HuH-7.5 (cell line): ENCODE results near the gene P2RX2.

ENCODE experiments used
- DNase-seq: peaks from one replicate; pipeline ENCODE4 v3.0.0; 2011; ENCODE audit warnings: low spot score

P2RX2 gene

DNA sequence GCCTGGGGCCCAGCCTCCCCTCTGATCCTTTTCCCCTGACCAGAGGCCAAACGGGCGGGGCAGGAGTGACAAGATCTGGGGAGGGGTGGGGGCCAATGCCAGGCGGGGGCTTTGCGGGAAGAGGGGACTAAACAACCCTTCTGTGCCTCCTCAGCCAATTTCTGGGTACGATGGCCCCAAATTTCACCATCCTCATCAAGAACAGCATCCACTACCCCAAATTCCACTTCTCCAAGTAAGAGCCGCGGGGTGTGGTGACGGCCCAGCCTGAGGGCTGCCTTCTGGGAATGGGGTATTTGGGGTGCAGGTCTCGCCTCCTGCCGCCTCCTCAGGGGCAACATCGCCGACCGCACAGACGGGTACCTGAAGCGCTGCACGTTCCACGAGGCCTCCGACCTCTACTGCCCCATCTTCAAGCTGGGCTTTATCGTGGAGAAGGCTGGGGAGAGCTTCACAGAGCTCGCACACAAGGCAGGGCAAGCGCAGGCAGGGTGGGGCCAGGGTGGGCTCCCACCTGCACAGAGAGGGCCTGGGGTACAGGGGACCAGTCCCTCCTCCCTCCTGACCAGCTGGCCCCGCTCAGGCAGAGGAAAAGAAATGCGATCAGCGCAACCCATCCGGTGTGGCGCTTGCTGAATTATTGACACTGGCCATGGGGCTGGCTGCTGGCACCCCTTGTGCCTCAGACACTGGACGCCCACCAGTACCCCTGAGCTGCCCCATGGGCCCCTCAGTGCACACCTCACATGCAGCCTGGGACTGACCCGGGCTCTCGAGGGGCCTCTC lies 1.7 kb downstream of the P2RX2 start:
- no peak for DNase-seq

DNA sequence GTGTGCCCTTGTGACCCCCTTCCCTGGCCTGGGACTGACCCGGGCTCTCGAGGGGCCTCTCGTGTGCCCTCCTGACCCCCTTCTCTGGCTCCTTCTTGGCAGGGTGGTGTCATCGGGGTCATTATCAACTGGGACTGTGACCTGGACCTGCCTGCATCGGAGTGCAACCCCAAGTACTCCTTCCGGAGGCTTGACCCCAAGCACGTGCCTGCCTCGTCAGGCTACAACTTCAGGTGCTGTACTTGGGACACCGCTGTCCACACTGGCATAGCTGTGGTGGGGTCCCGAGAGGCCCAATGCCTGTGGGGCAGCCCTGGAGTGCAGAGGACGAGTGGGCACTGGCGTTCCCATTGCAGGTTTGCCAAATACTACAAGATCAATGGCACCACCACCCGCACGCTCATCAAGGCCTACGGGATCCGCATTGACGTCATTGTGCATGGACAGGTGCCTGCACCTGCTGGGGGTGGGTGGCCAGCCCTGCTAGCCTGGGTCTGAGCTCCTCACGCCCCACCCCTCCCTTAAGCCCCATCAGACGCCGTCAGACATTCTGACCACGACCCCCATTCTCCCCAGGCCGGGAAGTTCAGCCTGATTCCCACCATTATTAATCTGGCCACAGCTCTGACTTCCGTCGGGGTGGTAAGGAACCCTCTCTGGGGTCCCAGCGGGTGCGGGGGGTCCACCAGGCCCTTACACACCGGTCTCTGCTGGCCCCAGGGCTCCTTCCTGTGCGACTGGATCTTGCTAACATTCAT lies 2.5 kb downstream of the P2RX2 start:
- no peak for DNase-seq

DNA sequence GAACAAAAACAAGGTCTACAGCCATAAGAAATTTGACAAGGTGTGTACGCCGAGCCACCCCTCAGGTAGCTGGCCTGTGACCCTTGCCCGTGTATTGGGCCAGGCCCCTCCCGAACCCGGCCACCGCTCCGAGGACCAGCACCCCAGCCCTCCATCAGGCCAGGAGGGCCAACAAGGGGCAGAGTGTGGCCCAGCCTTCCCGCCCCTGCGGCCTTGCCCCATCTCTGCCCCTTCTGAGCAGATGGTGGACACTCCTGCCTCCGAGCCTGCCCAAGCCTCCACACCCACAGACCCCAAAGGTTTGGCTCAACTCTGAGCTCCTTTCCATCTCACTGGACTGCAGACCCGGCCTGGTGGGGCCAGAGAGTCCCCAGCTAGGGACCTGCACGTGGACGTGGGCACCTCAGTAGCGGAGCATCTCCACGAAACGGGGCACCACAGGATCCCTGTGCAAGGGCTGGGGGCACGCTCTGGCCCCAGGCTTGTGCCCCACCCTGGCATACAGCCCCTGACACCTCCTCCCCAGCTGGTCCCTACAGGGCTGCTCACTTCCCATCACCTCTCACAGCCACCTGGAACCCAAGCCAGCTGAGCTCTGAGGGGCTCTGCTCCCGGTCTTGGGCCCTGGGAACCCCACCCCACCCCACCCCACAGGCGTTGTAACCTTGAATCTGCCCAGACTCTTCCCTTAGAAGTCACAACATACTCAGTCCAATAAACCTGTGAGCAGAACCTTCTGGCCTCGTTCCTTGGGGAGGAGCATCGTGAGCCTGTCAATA lies 3.3 kb downstream of the P2RX2 start:
- no peak for DNase-seq

DNA sequence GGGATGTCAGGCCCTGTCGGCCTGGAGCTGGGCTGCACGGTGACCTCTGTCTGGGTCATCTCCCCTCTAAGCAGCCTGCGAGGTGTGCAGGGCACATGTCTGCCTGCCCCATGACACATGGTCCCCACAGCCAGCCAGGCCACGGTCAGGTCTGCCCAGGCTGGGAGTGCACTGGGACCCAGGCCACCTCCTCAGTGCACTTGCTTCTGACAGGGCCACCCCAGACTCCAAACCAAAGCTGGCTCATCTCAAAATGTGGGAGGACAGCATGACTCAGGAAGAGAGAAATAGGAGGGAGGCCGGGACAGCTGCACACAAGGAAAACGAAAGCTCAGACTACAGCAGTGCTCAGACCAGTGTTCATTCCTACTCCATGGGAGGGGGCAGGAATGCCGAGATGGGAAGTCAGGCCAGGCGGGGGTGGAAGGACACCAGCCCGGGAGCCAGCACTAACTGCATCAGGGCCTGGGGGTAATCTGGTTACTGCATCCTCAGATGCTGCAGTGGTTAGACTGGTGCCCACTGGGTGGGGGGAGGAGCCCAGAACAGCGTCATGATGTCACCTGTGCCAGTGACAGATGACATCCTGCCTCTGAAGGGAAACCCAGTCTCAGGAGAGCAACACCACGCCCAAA lies 4.0 kb downstream of the P2RX2 start:
- no peak for DNase-seq

DNA sequence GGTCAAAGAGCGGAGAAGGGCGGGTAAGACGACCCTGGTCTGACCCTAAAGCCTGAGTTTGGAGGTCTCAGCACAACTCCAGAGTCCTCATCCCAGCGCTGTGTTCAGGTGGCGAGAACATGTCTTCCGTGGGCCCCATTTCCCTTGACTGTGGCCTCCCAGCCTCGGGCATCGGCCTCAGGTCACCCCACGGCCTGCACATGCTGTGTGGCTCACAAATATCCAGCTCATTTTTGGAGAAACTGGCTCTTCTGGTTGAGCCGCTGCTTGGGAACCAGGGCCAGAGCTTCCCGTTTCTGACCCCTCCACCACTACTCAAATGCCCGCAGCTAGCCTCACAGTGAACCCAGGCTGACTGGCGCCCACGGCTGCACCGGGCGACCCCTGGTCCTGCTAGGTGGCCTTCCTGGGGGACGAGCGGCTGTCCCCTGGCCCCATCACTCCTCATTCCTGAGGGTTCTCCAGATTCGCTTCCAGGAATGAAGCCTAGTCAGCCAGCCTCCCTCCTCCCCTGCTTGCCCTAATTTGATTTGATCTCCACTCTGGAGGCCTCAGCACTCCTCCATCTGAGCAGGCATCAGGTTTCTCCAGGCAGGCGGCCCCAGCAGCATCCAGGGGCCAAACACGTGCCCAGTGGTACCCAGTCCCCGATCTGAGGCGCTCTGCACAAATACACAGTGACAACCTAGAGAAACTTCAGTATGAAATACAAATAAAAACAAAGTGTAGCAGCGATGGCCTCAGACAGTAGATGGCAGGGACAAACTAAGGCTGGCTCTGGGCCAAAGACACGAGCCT lies 4.7 kb downstream of the P2RX2 start:
- DNase-seq: no peak

DNA sequence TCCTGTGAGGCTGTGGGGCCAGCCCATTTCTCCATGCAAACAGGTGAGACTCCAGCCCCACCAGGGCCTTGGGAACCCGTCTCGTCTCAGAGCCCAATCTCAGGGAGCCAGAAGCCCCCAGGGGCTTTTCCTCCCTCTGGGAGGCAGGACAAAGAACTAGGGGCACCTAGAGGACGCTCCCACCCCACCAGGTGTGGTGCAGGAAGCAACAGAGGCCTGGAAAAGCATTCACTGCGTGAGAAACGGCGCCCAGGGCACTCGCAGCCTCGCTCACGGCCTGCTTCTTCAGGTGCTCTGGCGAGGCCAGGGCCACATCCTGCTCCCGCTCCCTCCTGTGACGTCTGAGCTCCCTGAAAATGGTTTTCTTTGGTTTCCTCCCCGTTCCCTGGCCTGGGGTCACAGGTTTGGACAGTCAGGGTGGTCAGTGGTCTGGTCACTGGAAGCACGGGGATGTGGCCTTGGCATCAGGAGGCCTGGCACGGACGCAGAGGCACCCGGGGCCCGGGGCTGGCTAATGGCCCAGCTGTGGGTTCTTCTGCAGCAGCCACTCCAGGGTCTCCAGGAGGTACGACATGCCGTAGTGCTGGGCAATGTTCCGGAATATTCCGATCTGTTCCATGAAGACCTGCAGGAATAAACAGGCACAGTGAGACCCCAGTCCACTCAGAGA lies 5.7 kb downstream of the P2RX2 start:
- DNase-seq: no peak

DNA sequence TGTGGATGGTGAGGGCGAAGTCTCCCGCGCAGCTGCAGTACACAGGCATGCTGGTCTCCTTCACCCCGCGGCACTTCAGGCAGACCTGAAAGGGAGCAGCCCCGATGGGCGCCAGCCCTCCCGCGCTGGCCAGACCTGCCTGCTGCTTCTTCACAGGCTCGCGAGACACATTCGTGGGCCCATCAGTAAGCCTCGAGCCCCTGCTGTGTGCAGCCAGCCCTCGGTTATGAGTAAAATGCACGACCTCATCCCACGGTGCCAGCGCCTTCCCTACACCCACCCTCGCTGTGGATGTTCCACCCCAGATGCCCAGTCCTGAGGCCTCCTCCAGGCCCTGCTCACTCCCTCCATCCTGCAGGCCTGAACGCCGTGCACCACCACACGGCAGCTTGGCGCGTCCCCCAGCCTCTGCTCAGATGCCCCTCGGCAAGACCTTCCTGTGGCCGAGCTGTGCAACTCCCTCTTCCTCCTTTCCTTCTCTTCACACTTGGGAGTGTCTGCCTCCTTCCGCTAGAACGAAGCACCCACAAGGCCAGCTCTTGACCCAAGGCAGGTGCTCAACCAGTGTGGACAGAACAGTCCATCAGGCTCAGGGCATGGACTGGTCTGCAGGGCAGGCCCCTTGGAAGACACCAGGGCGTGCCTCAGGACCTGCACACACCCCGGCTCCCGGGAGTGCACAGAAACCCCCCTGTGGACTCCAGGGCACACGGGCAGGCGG lies 6.5 kb downstream of the P2RX2 start:
- DNase-seq: no peak

DNA sequence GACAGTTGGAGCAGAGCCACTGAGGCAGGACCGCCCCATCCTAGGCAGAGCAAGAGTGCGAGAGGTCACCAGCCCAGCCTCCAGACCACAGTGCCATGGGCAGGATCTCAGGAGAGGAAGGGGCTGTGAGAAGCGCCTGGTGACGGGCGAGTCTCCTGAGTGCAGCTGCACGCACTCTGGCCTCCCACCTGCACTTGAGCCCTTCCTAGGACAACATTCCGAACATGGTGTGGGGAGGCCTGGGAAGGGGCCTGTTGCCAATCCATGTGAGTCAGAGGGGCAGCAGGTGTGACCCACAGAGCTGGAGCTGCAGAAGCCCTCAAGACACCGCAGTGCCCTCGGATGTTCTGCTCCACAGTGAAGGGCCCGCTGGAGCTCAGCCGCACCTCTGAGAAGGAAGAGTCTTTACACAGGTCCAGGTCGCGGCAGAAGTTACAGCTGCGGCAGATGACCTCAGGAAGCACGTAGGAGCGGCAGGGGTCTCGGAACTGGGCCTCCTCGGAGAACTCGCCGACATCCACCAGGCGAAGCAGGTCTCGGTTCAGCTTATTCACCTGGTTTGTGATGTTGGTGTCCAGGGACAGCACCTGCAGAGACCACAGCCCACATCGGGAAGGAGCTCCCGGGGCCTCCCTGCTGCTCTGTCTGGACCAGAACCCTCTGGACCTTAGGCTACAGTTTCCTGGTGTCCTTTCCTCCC lies 7.3 kb downstream of the P2RX2 start:
- no peak for DNase-seq

DNA sequence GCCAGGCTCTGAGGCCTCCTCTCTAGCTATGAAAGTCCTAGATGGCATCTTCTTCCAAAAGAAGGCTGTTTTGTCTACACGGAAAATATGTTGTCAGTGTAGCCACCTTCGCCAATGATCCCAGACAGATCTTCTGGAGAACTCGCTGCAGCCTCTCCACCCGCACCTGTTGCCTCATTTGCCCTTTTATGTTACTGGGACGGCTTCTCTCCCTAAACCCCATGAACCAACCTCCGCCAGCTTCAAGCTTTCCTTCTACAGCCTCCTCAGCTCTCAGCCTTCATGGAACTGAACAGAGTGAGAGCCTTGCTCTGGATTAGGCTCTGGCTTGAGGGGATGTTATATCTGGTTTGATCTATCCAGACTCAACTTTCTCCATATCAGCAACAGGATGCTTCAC lies 10.8 kb downstream of the P2RX2 start:
- no peak for DNase-seq

DNA sequence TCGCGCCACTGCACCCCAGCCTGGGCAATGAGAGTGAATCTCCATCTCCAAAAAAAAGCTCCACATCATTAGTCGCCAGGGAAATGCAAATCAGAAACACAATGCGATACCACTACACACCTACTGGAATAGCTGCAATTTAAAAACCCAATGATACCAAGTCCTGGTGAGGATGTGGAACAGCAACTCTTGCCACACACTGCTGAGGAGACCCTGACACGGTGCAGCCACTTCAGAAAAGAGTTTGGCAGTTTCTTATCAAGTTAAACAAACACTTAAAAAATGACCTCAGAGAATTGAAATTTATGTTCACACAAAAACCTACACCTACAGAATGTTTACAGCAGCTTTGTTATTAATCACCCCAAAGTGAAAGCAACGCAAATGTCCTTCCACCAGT lies 12.1 kb downstream of the P2RX2 start:
- no peak for DNase-seq

DNA sequence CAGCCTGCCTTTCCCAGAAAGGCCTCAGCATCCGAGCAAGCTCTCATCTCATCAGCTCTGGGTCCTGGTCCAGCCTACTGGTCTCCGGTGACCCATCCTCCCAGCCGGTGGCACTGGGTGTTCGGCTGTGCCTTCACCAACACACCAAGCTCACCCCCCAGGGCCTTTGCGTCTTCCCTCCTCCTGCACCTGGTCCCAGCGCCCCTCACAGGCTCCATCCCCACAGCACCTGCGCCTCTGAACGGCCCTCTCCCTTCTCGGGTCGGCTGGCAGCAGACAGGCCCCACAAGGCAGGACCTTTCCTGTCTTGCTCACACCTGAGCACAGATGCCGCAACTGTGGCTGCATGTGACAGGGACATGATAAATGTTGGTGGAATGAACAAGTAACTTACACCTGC lies 13.1 kb downstream of the P2RX2 start:
- no peak for DNase-seq

DNA sequence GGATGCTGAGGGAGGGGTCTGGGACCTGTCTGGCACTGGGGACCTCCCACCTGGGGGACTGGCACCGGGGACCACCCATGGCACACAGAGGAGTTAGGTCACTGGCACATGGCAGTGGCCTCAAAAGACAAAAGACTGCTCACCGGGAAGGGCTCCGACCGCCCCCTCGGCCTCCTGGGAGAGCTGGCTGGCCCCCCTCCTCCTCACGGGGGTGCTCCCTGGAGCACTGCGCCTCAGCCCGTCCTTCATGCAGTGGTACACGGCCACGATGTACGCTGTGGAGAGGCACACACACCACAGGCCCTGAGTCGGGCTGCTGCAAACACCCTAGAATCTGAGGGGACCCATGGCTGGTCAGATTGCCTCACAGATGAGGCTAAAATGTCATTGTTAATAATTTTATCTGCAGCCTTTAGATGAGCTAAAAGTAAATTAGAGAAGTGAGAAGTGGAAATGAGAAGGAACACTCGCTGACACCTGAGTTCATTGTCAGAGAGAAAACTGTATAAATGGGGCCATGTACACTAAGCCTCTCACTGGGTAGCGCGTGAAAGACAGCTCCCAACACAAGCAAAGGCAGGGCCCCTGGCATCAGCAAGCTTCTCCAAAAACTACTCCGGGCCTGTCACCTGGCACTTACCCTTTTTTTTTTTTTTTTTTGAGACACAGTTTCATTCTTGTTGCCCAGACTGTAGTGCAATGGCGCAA lies 14.1 kb downstream of the P2RX2 start:
- no peak for DNase-seq

DNA sequence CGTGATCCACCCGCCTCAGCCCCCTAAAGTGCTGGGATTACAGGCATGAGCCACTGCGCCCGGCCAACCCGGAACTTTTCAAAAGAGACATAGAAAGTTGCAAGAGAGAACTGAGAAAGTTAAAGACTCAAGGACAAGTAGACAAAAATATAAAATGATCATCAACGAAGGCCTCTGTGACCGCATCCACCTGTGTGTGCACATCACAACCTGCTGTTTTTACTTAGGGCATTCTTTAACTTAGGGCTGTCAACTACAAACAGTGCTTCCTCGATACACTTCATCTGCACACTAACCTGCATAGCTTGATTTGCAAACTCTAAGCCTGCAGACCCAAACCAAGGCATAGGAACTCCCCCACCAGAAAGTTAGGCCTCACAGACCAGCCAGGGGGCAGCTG lies 14.8 kb downstream of the P2RX2 start:
- DNase-seq: no peak

DNA sequence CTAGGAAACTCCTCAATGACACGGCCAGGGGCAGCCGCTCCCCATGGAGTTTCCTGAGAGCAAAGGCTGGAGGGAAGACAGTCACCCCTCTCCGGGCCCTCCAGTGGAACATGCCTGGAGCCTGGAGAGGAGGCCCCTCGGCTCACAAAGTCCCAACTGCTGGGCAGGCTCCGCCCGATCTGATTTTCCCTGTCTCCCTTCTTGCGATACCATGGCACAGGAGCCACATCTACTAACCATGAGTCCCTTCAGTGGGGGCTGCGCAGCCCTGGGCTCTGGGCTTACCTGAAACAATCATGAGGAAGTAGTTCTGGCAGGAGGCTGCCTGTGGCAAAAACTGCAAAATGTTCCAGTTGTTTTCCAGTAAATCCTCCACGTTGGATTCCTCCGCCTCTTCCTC lies 15.3 kb downstream of the P2RX2 start:
- DNase-seq: no peak

DNA sequence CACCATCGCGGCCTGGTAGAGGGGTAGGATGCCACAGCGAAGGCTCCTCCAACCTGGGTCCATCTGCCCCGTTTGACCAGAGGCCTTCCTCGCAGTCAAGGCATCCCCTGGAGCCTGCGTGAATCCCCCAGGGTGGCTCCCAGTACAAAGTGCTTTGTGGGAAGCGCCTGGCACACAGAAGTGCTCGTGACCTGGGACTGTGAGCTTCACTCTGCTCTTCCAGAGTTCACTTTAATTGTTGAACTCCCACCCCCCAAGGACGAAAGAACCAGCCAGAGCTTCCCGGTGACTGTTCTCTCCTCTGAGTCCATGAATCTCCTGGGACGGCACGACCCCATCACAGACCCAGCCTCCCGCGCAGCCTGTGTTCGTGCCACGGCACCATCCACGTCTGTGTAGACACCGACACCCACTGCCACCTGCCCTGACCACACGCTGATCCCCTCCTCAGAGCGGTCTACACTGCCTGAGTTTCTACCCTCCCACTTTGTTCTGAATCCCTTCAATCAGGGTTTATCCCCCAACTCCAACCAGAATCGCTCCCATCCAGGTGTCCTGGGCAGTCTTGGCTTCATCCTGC lies 15.9 kb downstream of the P2RX2 start:
- no peak for DNase-seq

DNA sequence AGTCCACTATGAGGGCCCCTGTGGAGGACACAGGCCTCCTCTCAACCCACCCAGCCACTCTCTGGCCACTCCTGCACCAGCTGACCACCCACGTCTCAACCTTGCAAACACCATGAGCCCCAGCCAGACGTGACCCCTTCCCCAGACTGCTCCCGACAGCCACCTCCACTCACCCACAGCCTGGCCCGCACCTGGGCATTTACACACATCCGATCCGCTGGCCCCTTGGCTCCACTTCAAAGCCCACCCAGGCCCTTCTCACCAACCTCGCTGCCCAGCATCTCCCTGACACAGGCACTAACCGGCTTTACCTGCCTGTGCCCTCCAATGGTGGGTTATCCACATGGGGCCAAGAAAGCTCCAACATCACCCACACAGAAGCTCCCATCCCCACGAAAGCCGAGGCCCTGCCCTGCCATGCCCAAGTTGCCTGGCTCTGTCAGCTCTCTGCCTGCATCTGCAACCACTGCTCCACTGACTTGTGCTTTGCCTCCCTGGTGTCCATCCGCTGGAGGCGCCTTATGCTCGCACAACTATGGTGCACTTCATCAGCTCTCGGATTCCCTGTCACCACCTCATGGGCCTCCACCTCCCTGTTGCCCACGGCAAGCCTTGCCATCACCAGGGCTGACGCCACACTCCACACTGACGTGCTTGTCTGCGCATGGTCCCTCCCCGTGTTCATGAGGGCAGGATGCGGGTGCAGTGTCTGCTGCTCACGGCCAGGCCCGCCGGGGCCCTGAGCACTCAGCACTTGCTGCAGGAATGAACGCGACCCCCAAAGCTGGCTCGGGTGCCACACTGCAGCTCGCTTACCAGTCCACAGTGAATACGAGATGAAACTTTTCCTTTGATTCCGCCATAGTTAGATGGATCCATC lies 16.7 kb downstream of the P2RX2 start:
- DNase-seq: no peak

DNA sequence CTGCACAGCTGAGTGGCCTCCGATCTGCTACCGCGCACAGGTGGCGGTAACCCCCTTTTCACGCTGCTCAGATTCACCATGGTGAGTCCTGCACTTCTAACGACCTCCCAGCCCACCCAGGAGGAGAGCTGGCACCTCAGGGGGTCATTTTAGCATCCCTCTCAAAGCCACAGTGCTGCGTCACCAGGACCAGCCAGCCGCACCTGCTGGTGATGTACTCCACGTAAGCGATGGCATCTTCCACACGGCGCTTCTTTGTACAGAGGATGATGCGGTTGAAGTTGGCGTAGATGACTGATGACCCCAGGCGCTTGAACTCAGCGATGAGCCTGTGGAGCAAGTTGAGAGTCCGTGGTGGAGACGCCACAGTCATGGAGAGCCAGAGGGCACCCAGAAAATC lies 19.2 kb downstream of the P2RX2 start:
- DNase-seq: no peak
